Heart left ventricle (tissue), 16 donors: ENCODE data around the gene AIRE. TPM values are rescaled to one million over a fixed set of nuclear protein-coding genes. Genes with fewer than 3 reads are reported as not detected.

Experiments used
- ATAC-seq, 4 donors: fragments of 200-7000 bp; cut with Tn5 transposase; one replicate each; pipeline ENCODE4 v1.9.1; 2020 to 2022; ENCODE audit warnings: moderate library complexity in 4 of 4, mild to moderate bottlenecking in 3 of 4, moderate number of reproducible peaks in 1 of 4
- DNase-seq, 5 donors: peaks; one replicate each; pipeline ENCODE4 v3.0.0-alpha.2; 2020
- H3K27ac ChIP-seq, 12 donors: fragments of 200-600 bp; sonication (generic) in 4 of 12; one replicate each; pipeline versions ENCODE4 v1.5.0 to v1.8.0; 2016 to 2022; ENCODE audit warnings: mild to moderate bottlenecking in 2 of 12
- H3K27me3 ChIP-seq, 9 donors: fragments of 200-600 bp; sonication (generic) in 2 of 9; one replicate each; pipeline versions ENCODE4 v1.5.1 to v1.8.0; 2016 to 2022; ENCODE audit warnings: mild to moderate bottlenecking in 3 of 9
- H3K36me3 ChIP-seq, 9 donors: fragments of 200-600 bp; sonication (generic) in 2 of 9; one replicate each; pipeline versions ENCODE4 v1.5.0 to v1.8.0; 2018 to 2022; ENCODE audit warnings: mild to moderate bottlenecking in 2 of 9
- H3K4me1 ChIP-seq, 12 donors: fragments of 200-600 bp; sonication (generic) in 4 of 12; one replicate each; pipeline versions ENCODE4 v1.5.0 to v1.8.0; 2016 to 2022; ENCODE audit warnings: mild to moderate bottlenecking in 3 of 12
- H3K4me3 ChIP-seq, 12 donors: fragments of 200-600 bp; sonication (generic) in 4 of 12; one replicate each; pipeline versions ENCODE4 v1.5.0 to v1.8.0; 2017 to 2022; ENCODE audit warnings: mild to moderate bottlenecking in 9 of 12, moderate library complexity in 4 of 12
- H3K9me3 ChIP-seq, 12 donors: fragments of 200-600 bp; sonication (generic) in 4 of 12; one replicate each; pipeline versions ENCODE4 v1.5.0 to v1.8.0; 2016 to 2022; ENCODE audit warnings: mild to moderate bottlenecking in 1 of 12
- CTCF ChIP-seq, 12 donors: fragments of 200-600 bp; sonication (generic) in 4 of 12; IDR thresholded peaks; one replicate each; pipeline versions ENCODE4 v1.5.0 to v1.8.0; 2018 to 2022; ENCODE audit warnings: antibody characterized with exemption in 12 of 12, mild to moderate bottlenecking in 5 of 12
- POLR2A ChIP-seq, 2 donors: fragments of 450-650 bp; IDR thresholded peaks; one replicate each; pipeline ENCODE4 v1.6.1; 2017; ENCODE audit warnings: antibody characterized with exemption in 2 of 2, mild to moderate bottlenecking in 2 of 2, moderate library complexity in 2 of 2
- WGBS, 4 donors: extraction: QIAGEN DNeasy Blood & Tissue Kit in 2 of 4; methylation state at CpG; one replicate each; pipeline versions ENCODE4 v1.1.5 to v1.1.7; 2013 to 2018; 5-methylcytosine and 5-hydroxymethylcytosine counted together
- intact Hi-C, 10 donors: fragments of 100-400 bp; cut with DNase I; formaldehyde crosslinking; loops; one replicate each; pipeline versions ENCODE4 v1.11.1 to v1.14.2; 2022
- polyA plus RNA-seq, 2 donors: library from polyadenylated mRNA; stranded (reverse); fragments of 200-250 nt; gene quantifications; one replicate each; pipeline ENCODE4 v1.2.3, GENCODE V29; 2013
- total RNA-seq, 9 donors: library from RNA; depleted of rRNA in 2 of 9; stranded (reverse); fragments of >200 nt in 2 of 9; fragmentation: NEBNext Ultra II Directional in 3 of 9; extraction: Animal tissue kit (Norgen Biotek cat#: 25700) in 3 of 9; gene quantifications; one replicate each; pipeline versions ENCODE4 v1.1.0 to v1.2.4, GENCODE V29; 2016 to 2023
- donor health status: ischemic (EF 13 %, LVEDD 7.1; RV severe dilation, severe dysfunction).
- donor health status: healthy with polysubstance abuse.
- donor health status: DM: no; HTN: yes; CAD: no.
- donor health status: DM: no; HTN: no; CAD: no.
- donor health status: ischemic (EF 25% LVEDD 6.9; RV normal size, moderate dysfunction).
- donor health status: ischemic (EF 25% LVEDD 5.7; RV mildly dilated, moderate dysfunction).
- donor health status: healthy.
- donor health status: DM: yes; HTN: yes; CAD: no.
- donor health status: ischemic (EF 35%, LVEDD 5.7; RV mildly dilated, moderate dysfunction).
- donor health status: nonischemic (EF 11% LVEDD 7.7; RV severe dilation, severe dysfunction).
- donor health status: DM: yes; HTN: yes; CAD: no.
- donor health status: PGD.
- donor health status: ischemic (EF 29% LVEDD 5.4; RV normal size, mild dysfunction).
- donor health status: nonischemic (EF 23%, LVEDD 6.1; RV moderate dilation, normal function).

AIRE gene
- total and polyA plus RNA-seq, 11 donors = 0.03 to 0.21 (median 0.16) TPM; not detected in 8

- Histone ChIP-seq H3K9me3 (no peaks in the 10 kb centered on the region), H3K4me3 (no peak overlapping the region), H3K27ac (peak overlapping the region in 6 of 12 donors; percentile 2 to 61 (median 22)), H3K4me1 (peaks cover 0 to 68% (median 48%) of the 10 kb centered on the region in 12 donors), H3K36me3 (peaks cover 0 to 28% (median 6%) of the 10 kb centered on the region in 9 donors), H3K27me3 (no peaks in the 10 kb centered on the region)
- TF ChIP-seq CTCF (IDR thresholded peaks at IDR 0.05) = peak in 1 of 12 donors; percentile 6
- no peak for TF ChIP-seq POLR2A (IDR thresholded peaks at IDR 0.05)
- 70 to 80% (median 72%) methylated on average over 12 of the region's 12 CpGs for WGBS, 4 donors
- DNase-seq (no peak), ATAC-seq (no peak)
- intact Hi-C loops = loop anchor here in 4 of 10 donors (2.0 to 10.0 kb wide), 5 partner anchors 33 to 509 kb away; no protein-coding TSS in a partner anchor
Observed at GRCh38 chr21:44303490-44303981, 17.9 kb downstream of the AIRE start.

GRCh38 chr21:44304011-44304616 lies 18.4 kb downstream of the AIRE start:
- TF ChIP-seq CTCF (IDR thresholded peaks at IDR 0.05) (no peak), POLR2A (IDR thresholded peaks at IDR 0.05) (no peak)
- no peaks in the 10 kb centered on the region for H3K9me3 ChIP-seq
- H3K27ac ChIP-seq = peak overlapping the region in 6 of 12 donors; percentile 2 to 61 (median 22)
- WGBS, 4 donors = 38 to 71% (median 61%) methylated on average over 8 to 16 of the region's 16 CpGs
- peaks cover 0 to 32% (median 6%) of the 10 kb centered on the region in 9 donors for H3K36me3 ChIP-seq
- H3K4me1 ChIP-seq = peaks cover 0 to 67% (median 47%) of the 10 kb centered on the region in 12 donors
- H3K4me3 ChIP-seq = no peak overlapping the region
- intact Hi-C loops = loop anchor here in 3 of 10 donors (10.0 kb wide), 4 partner anchors 249 to 509 kb away; no protein-coding TSS in a partner anchor
- ATAC-seq (no peak), DNase-seq (no peak)
- no peaks in the 10 kb centered on the region for H3K27me3 ChIP-seq

GRCh38 chr21:44304877-44305293 lies 19.2 kb downstream of the AIRE start:
- H3K4me1 ChIP-seq = peaks cover 0 to 61% (median 42%) of the 10 kb centered on the region in 12 donors
- peaks cover 0 to 39% (median 6%) of the 10 kb centered on the region in 9 donors for H3K36me3 ChIP-seq
- DNase-seq = no peak
- no peak overlapping the region for H3K4me3 ChIP-seq
- no peaks in the 10 kb centered on the region for H3K27me3 ChIP-seq
- no peaks in the 10 kb centered on the region for H3K9me3 ChIP-seq
- 56 to 59% (median 56%) methylated on average over 6 to 8 of the region's 8 CpGs; no CpG with 5 or more reads in 1 of the 4 donors for WGBS, 4 donors
- peak overlapping the region in 1 of 12 donors; percentile 9 for H3K27ac ChIP-seq
- intact Hi-C loops = loop anchor here in 3 of 10 donors (10.0 kb wide), 4 partner anchors 250 to 510 kb away; no protein-coding TSS in a partner anchor
- peak in 3 of 4 donors; percentile 39 to 49 (median 44) for ATAC-seq
- peak; percentile 32 to 68 (median 56) for TF ChIP-seq CTCF (IDR thresholded peaks at IDR 0.05)
- no peak for TF ChIP-seq POLR2A (IDR thresholded peaks at IDR 0.05)

GRCh38 chr21:44305691-44306090 lies 20.0 kb downstream of the AIRE start:
- H3K27ac ChIP-seq = peak overlapping the region in 2 of 12 donors; percentile 9 to 30
- TF ChIP-seq POLR2A (IDR thresholded peaks at IDR 0.05) (no peak), CTCF (IDR thresholded peaks at IDR 0.05) (no peak)
- H3K4me1 ChIP-seq = peaks cover 0 to 60% (median 41%) of the 10 kb centered on the region in 12 donors
- H3K9me3 ChIP-seq = no peaks in the 10 kb centered on the region
- peaks cover 0 to 47% (median 7%) of the 10 kb centered on the region in 9 donors for H3K36me3 ChIP-seq
- H3K27me3 ChIP-seq = no peaks in the 10 kb centered on the region
- no peak overlapping the region for H3K4me3 ChIP-seq
- intact Hi-C loops = loop anchor here in 3 of 10 donors (2.0 to 10.0 kb wide), 5 partner anchors 21 to 511 kb away; no protein-coding TSS in a partner anchor
- DNase-seq (no peak), ATAC-seq (no peak)
- WGBS, 4 donors = 66 to 77% (median 70%) methylated on average over 4 to 9 of the region's 9 CpGs
